K562 treated with DMSO at 1 percent for 12 hours (cell line): ENCODE data around the gene BTNL8. TPM values are rescaled to one million over a fixed set of nuclear protein-coding genes. Genes with fewer than 3 reads are reported as not detected.

ENCODE experiments used
- total RNA-seq: library from RNA; unstranded; fragments of 300-600 nt; gene quantifications from 2 replicates; pipeline ENCODE4 v1.2.3, GENCODE V29; 2022; ENCODE audit not compliant: insufficient read depth

Gene BTNL8
- total RNA-seq = not detected in 2 replicates

GRCh38 chr5:180898621-180899246 is at the start of gene BTNL8:
Gene BTNL8 (plus strand): TSS chr5:180899159. CDS start chr5:180899311, 152 bp downstream.

GRCh38 chr5:180860887-180861822 is 37.8 kb upstream of the BTNL8 start, which contains the start of gene ZFP62:
Gene ZFP62 (minus strand): TSS chr5:180861276. CDS start chr5:180861219, 57 bp downstream.

GRCh38 chr5:180988592-180988991 is 89.6 kb downstream of the BTNL8 start, which contains the start of gene BTNL3:
Gene BTNL3 (plus strand): TSS chr5:180988846. CDS start chr5:180989029, 183 bp downstream.

Other genes with a start within 250 kb of the BTNL8 start
- 0.33 and 0.93 TPM in 2 replicates for gene FLT4, start 249.6 kb upstream of the BTNL8 start, total RNA-seq
- gene OR2Y1, start 159.1 kb upstream of the BTNL8 start, total RNA-seq = not detected in 2 replicates
- gene MGAT1, start 96.4 kb upstream of the BTNL8 start, total RNA-seq = 109 and 136 TPM in 2 replicates
- 8.8 and 19.1 TPM in 2 replicates for gene ZFP62, start 37.9 kb upstream of the BTNL8 start, total RNA-seq
- not detected in 2 replicates for gene BTNL3, start 89.7 kb downstream of the BTNL8 start, total RNA-seq
- gene BTNL9, start 141.1 kb downstream of the BTNL8 start, total RNA-seq = 17.9 and 40.8 TPM in 2 replicates
- not detected in 2 replicates for gene OR2V1, start 232.0 kb downstream of the BTNL8 start, total RNA-seq
- gene OR2V2, start 248.4 kb downstream of the BTNL8 start, total RNA-seq = not detected in 2 replicates